Stimulated activated CD8-positive, alpha-beta memory T cell treated with anti-CD3 and anti-CD28 coated beads, Interleukin-2, amount 100 ng/mL, for 1 hour (primary cell): ENCODE measurements around the gene PCIF1.
A peak's percentile ranks its signal among the peaks of the same experiment; 100 is the strongest.
"Not testable (repeated sequence)": the region's sequence is repeated elsewhere in the genome, so short reads cannot be mapped to it uniquely, and the experiment has no call there.

Source experiments
- DNase-seq, 2 donors: peaks; one replicate each; pipeline ENCODE4 v3.0.0-alpha.2; 2020; ENCODE audit warnings: low read depth in 2 of 2

The PCIF1 gene

GRCh38 chr20:45967551-45968080, 33.1 kb downstream of the PCIF1 start:
- DNase-seq = no peak

- DNase-seq = no peak
These were observed 33.7 kb downstream of the PCIF1 start for GRCh38 chr20:45968081-45968671.

GRCh38 chr20:45968801-45969711, 34.6 kb downstream of the PCIF1 start:
- no peak for DNase-seq

- DNase-seq = no peak
These were observed 35.5 kb downstream of the PCIF1 start for GRCh38 chr20:45969712-45970634.

- no peak for DNase-seq
These were observed 36.4 kb downstream of the PCIF1 start for GRCh38 chr20:45970646-45971424.

GRCh38 chr20:45971425-45971674, 36.9 kb downstream of the PCIF1 start:
- no peak for DNase-seq

- DNase-seq = peak; percentile 89 to 90
These were observed 37.4 kb downstream of the PCIF1 start, which contains the start of gene ZNF335 for GRCh38 chr20:45971675-45972499. ZNF335 (minus strand) TSS chr20:45972203; CDS start chr20:45971410, 793 bp downstream.

GRCh38 chr20:45972500-45973183, 38.2 kb downstream of the PCIF1 start:
- DNase-seq = no peak

- no peak for DNase-seq
These were observed 40.5 kb downstream of the PCIF1 start for GRCh38 chr20:45974896-45975565.

- DNase-seq = no peak
These were observed 41.2 kb downstream of the PCIF1 start for GRCh38 chr20:45975686-45976085.

- DNase-seq = no peak
These were observed 41.6 kb downstream of the PCIF1 start for GRCh38 chr20:45976086-45976485.

GRCh38 chr20:45981261-45981660, 46.8 kb downstream of the PCIF1 start:
- DNase-seq = no peak

GRCh38 chr20:45983279-45983743, 48.8 kb downstream of the PCIF1 start:
- no peak for DNase-seq

GRCh38 chr20:45985573-45985972, 51.1 kb downstream of the PCIF1 start:
- no peak for DNase-seq

GRCh38 chr20:45987108-45987780, 52.8 kb downstream of the PCIF1 start:
- DNase-seq = peak; percentile 50 to 65

- DNase-seq = not testable (repeated sequence)
These were observed 54.3 kb downstream of the PCIF1 start for GRCh38 chr20:45988830-45989229.

GRCh38 chr20:45991616-45992015, 57.1 kb downstream of the PCIF1 start:
- DNase-seq = no peak

- DNase-seq = no peak
These were observed 58.9 kb downstream of the PCIF1 start for GRCh38 chr20:45993197-45993951.
